Left ventricle myocardium inferior (tissue), 1 donor: ENCODE measurements around the gene MYO16. TPM values are rescaled to one million over a fixed set of nuclear protein-coding genes. Genes with fewer than 3 reads are reported as not detected.

Experiments used
- DNase-seq: peaks from one replicate; pipeline ENCODE4 v3.0.0-alpha.2; 2020
- H3K27ac ChIP-seq: fragments of 200-600 bp; replicated peaks from 2 replicates; pipeline ENCODE4 v1.8.0; 2021
- H3K27me3 ChIP-seq: fragments of 200-600 bp; 2 replicates; pipeline ENCODE4 v1.8.0; 2021; ENCODE audit warnings: low read depth
- H3K36me3 ChIP-seq: fragments of 200-600 bp; 2 replicates; pipeline ENCODE4 v1.8.0; 2021
- H3K4me1 ChIP-seq: fragments of 200-600 bp; 2 replicates; pipeline ENCODE4 v1.8.0; 2021
- H3K4me3 ChIP-seq: fragments of 200-600 bp; 2 replicates; pipeline ENCODE4 v1.8.0; 2021; ENCODE audit warnings: mild to moderate bottlenecking, moderate library complexity
- H3K9me3 ChIP-seq: fragments of 200-600 bp; replicated peaks from 2 replicates; pipeline ENCODE4 v1.8.0; 2021
- CTCF ChIP-seq: fragments of 200-600 bp; IDR thresholded peaks from 2 replicates; pipeline ENCODE4 v1.8.0; 2021; ENCODE audit warnings: antibody characterized with exemption, mild to moderate bottlenecking, borderline replicate concordance
- intact Hi-C: fragments of 100-400 bp; cut with micrococcal nuclease; formaldehyde crosslinking; loops from one replicate; pipeline ENCODE4 v1.11.0; 2022
- total RNA-seq: library from RNA; stranded (reverse); fragmentation: NEBNext Ultra II Directional; extraction: Animal tissue kit (Norgen Biotek cat#: 25700); gene quantifications from one replicate; pipeline ENCODE4 v1.2.1, GENCODE V29; 2021
- donor health status: DM: no; HTN: yes; CAD: no; lungs with severe emphysema.

Gene MYO16
- total RNA-seq, 1 donor from 2014 or later: 1.7 TPM

- no peak for DNase-seq
- TF ChIP-seq CTCF: no peak
- Histone ChIP-seq H3K4me3 (no peak overlapping the region), H3K9me3 (no peaks in the 10 kb centered on the region), H3K36me3 (no peaks in the 10 kb centered on the region), H3K4me1 (no peaks in the 10 kb centered on the region), H3K27ac (no peak overlapping the region), H3K27me3 (no peaks in the 10 kb centered on the region)
- intact Hi-C loops: no loop called here
These were observed 160.1 kb downstream of the MYO16 start for GRCh38 chr13:108789476-108789875.

- Histone ChIP-seq H3K27me3 (no peaks in the 10 kb centered on the region), H3K36me3 (no peaks in the 10 kb centered on the region), H3K9me3 (no peaks in the 10 kb centered on the region), H3K4me1 (no peaks in the 10 kb centered on the region), H3K4me3 (no peak overlapping the region), H3K27ac (no peak overlapping the region)
- DNase-seq: no peak
- no peak for TF ChIP-seq CTCF
- intact Hi-C loops: no loop called here
These were observed 166.4 kb downstream of the MYO16 start for GRCh38 chr13:108795841-108796240.

- no peak for TF ChIP-seq CTCF
- no peak for DNase-seq
- H3K9me3 ChIP-seq: no peaks in the 10 kb centered on the region
- no peaks in the 10 kb centered on the region for H3K4me1 ChIP-seq
- no peak overlapping the region for H3K27ac ChIP-seq
- no peaks in the 10 kb centered on the region for H3K27me3 ChIP-seq
- H3K36me3 ChIP-seq: no peaks in the 10 kb centered on the region
- intact Hi-C loops: no loop called here
- H3K4me3 ChIP-seq: no peak overlapping the region
These were observed 167.9 kb downstream of the MYO16 start for GRCh38 chr13:108797354-108797753.

- Histone ChIP-seq H3K36me3 (no peaks in the 10 kb centered on the region), H3K27ac (no peak overlapping the region), H3K27me3 (no peaks in the 10 kb centered on the region), H3K4me3 (no peak overlapping the region), H3K9me3 (no peaks in the 10 kb centered on the region), H3K4me1 (no peaks in the 10 kb centered on the region)
- intact Hi-C loops: no loop called here
- TF ChIP-seq CTCF: no peak
- DNase-seq: no peak
These were observed 178.4 kb downstream of the MYO16 start for GRCh38 chr13:108807841-108808240.

- H3K9me3 ChIP-seq: no peaks in the 10 kb centered on the region
- intact Hi-C loops: no loop called here
- H3K4me1 ChIP-seq: no peaks in the 10 kb centered on the region
These were observed 182.8 kb downstream of the MYO16 start for GRCh38 chr13:108812165-108812564.

More at GRCh38 chr13:108812165-108812564, 182.8 kb downstream of the MYO16 start:
- no peak overlapping the region for H3K4me3 ChIP-seq
- no peak for DNase-seq
- H3K36me3 ChIP-seq: no peaks in the 10 kb centered on the region
- H3K27ac ChIP-seq: no peak overlapping the region
- no peak for TF ChIP-seq CTCF
- no peaks in the 10 kb centered on the region for H3K27me3 ChIP-seq
